ENCODE results near the gene ATP6V0C.

- TF ChIP-seq CTCF (IDR thresholded peaks at IDR 0.05) (no peak), POLR2A (IDR thresholded peaks at IDR 0.05) (no peak)
Observed at GRCh38 chr16:2511996-2512734, 1.6 kb upstream of the ATP6V0C start.

Data from testis (tissue), 2 donors.